Activated CD4-positive, alpha-beta T cell treated with anti-CD3 and anti-CD28 coated beads, Interleukin-2, amount 50 U/mL, for 16 hours (primary cell): ENCODE measurements around the gene TNFSF13.
A peak's percentile ranks its signal among the peaks of the same experiment; 100 is the strongest.

Experiments
- DNase-seq: peaks from one replicate; pipeline ENCODE4 v3.0.0-alpha.2; 2020

Gene TNFSF13

GRCh38 chr17:7553356-7553755, 5.2 kb upstream of the TNFSF13 start:
- no peak for DNase-seq

- no peak for DNase-seq
These were observed 3.1 kb upstream of the TNFSF13 start for GRCh38 chr17:7555320-7555948.

- DNase-seq = no peak
These were observed 1.9 kb upstream of the TNFSF13 start for GRCh38 chr17:7556627-7557026.

GRCh38 chr17:7557147-7557764, 1.3 kb upstream of the TNFSF13 start:
- no peak for DNase-seq

- no peak for DNase-seq
These were observed 591 bp upstream of the TNFSF13 start for GRCh38 chr17:7557775-7558543.

- no peak for DNase-seq
These were observed 996 bp downstream of the TNFSF13 start for GRCh38 chr17:7559320-7560171.

GRCh38 chr17:7560172-7561027, 1.9 kb downstream of the TNFSF13 start:
- peak; percentile 71 for DNase-seq

- peak; percentile 90 for DNase-seq
These were observed 2.6 kb downstream of the TNFSF13 start for GRCh38 chr17:7561028-7561575.

- DNase-seq = peak; percentile 92
These were observed 3.1 kb downstream of the TNFSF13 start, which contains the start of gene SENP3 for GRCh38 chr17:7561589-7562207. SENP3 (plus strand) TSS chr17:7561919; CDS start chr17:7563077, 1,158 bp downstream.

- DNase-seq = no peak
These were observed 3.7 kb downstream of the TNFSF13 start for GRCh38 chr17:7562208-7562605.

GRCh38 chr17:7563115-7563869, 4.7 kb downstream of the TNFSF13 start:
- no peak for DNase-seq

GRCh38 chr17:7569571-7569970, 11.0 kb downstream of the TNFSF13 start:
- DNase-seq = no peak

- no peak for DNase-seq
These were observed 11.8 kb downstream of the TNFSF13 start for GRCh38 chr17:7570351-7570750.

- no peak for DNase-seq
These were observed 13.7 kb downstream of the TNFSF13 start for GRCh38 chr17:7572338-7572587.

- DNase-seq = peak; percentile 100
These were observed 14.2 kb downstream of the TNFSF13 start for GRCh38 chr17:7572588-7573323.

- DNase-seq = peak; percentile 94
These were observed 15.0 kb downstream of the TNFSF13 start for GRCh38 chr17:7573324-7574080.

- no peak for DNase-seq
These were observed 15.8 kb downstream of the TNFSF13 start for GRCh38 chr17:7574176-7574953.

- DNase-seq = no peak
These were observed 16.9 kb downstream of the TNFSF13 start for GRCh38 chr17:7575481-7575883.
